ENCODE results near the gene CCNY. TPM values are rescaled to one million over a fixed set of nuclear protein-coding genes. Genes with fewer than 3 reads are reported as not detected.

CCNY gene
- total RNA-seq, 1 experiment from 2014 or later = 62.2 TPM

DNA sequence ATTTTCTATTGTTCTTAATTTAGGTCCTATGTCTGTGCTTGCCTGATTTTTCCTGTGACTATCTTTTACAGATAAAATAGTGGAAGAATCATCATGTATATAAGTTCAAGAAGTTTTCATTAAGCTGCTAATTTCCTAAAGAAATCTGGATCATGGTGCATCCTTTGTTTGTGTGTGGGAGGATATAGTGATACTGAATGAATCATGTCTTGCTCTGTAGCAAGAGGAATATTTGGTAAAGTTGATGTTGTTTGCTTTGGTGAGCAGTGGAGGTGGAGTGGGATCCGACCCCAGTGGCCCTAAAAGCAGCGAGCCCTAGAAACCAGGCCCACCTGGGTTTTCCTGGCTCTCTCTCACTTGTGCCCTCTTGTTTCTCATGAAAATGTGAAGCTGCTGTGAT, 83.7 kb downstream of the CCNY start:
- H3K9ac ChIP-seq (ENCODE audit: low read length) = no peak overlapping the region
- no peaks in the 10 kb centered on the region for H3K27me3 ChIP-seq (ENCODE audit: insufficient read depth, low read length)
- H3K27ac ChIP-seq (ENCODE audit: low read depth, low read length) = no peak overlapping the region
- ChIA-PET CTCF (no interaction called here), RAD21 (ENCODE audit: low non-redundant PET in 1 of 2, low total read pairs in 2 of 2, uncharacterized antibody in 2 of 2, unreplicated experiment in 2 of 2) (no interaction called here), POLR2A (no interaction called here)
- no peaks in the 10 kb centered on the region for H3K9me2 ChIP-seq (ENCODE audit: insufficient read depth)
- TF ChIP-seq, protein P1, sequence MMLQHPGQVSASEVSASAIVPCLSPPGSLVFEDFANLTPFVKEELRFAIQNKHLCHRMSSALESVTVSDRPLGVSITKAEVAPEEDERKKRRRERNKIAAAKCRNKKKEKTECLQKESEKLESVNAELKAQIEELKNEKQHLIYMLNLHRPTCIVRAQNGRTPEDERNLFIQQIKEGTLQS (IDR thresholded peaks at IDR 0.05) = no peak
- no peak for TF ChIP-seq EZH2phosphoT487 (IDR thresholded peaks at IDR 0.05; ENCODE audit: borderline replicate concordance)
- TF ChIP-seq SRF (IDR thresholded peaks at IDR 0.05; ENCODE audit: low read depth) = no peak
- no peak for TF ChIP-seq JUND (IDR thresholded peaks at IDR 0.05)
- no peak for TF ChIP-seq EZH2 (IDR thresholded peaks at IDR 0.05)
- TF ChIP-seq ELF1 (IDR thresholded peaks at IDR 0.05; ENCODE audit: borderline replicate concordance, low read depth) = no peak
- TF ChIP-seq ZNF274 (IDR thresholded peaks at IDR 0.05; ENCODE audit: low read depth, low read length) = no peak
- no peak for TF ChIP-seq POLR2A (IDR thresholded peaks at IDR 0.05; ENCODE audit: borderline replicate concordance, extremely low read depth, insufficient read depth, insufficient read length)
- TF ChIP-seq, protein P2, sequence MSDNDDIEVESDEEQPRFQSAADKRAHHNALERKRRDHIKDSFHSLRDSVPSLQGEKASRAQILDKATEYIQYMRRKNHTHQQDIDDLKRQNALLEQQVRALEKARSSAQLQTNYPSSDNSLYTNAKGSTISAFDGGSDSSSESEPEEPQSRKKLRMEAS (IDR thresholded peaks at IDR 0.05) = no peak
- no peak for TF ChIP-seq SP1 (IDR thresholded peaks at IDR 0.05; ENCODE audit: low read depth)
- no peaks in the 10 kb centered on the region for H4K20me1 ChIP-seq (ENCODE audit: insufficient read depth)
- no peaks in the 10 kb centered on the region for H3K9me3 ChIP-seq (ENCODE audit: control insufficient read depth in 1 of 2, insufficient read depth in 1 of 2, low read depth in 1 of 2, low read length in 2 of 2)
- no peaks in the 10 kb centered on the region for H3K36me3 ChIP-seq (ENCODE audit: control insufficient read depth in 1 of 2, insufficient read depth in 2 of 2, low read length in 2 of 2)
- DNase-seq (ENCODE audit: low read depth, low spot score) (no peak), ATAC-seq (no peak)
- peaks cover 17 to 27% of the 10 kb centered on the region in 2 experiments for H3K4me1 ChIP-seq (ENCODE audit: control insufficient read depth in 1 of 2, insufficient read depth in 2 of 2, low read length in 2 of 2)
- peaks cover 87% of the 10 kb centered on the region for H3K79me2 ChIP-seq (ENCODE audit: insufficient read depth, low read length)
- H3K4me2 ChIP-seq (ENCODE audit: low read length) = no peak overlapping the region
- no TSS peak for BruUV-seq (replicated peaks)
- H3K4me3 ChIP-seq (replicated peaks in 1 of 2; ENCODE audit: low read depth in 1 of 2, low read length in 2 of 2) = no peak overlapping the region
- no peak overlapping the region for H2AFZ ChIP-seq (ENCODE audit: low read depth, low read length, poor library complexity, severe bottlenecking)
- intact Hi-C loops (cut with micrococcal nuclease) = no loop called here

DNA sequence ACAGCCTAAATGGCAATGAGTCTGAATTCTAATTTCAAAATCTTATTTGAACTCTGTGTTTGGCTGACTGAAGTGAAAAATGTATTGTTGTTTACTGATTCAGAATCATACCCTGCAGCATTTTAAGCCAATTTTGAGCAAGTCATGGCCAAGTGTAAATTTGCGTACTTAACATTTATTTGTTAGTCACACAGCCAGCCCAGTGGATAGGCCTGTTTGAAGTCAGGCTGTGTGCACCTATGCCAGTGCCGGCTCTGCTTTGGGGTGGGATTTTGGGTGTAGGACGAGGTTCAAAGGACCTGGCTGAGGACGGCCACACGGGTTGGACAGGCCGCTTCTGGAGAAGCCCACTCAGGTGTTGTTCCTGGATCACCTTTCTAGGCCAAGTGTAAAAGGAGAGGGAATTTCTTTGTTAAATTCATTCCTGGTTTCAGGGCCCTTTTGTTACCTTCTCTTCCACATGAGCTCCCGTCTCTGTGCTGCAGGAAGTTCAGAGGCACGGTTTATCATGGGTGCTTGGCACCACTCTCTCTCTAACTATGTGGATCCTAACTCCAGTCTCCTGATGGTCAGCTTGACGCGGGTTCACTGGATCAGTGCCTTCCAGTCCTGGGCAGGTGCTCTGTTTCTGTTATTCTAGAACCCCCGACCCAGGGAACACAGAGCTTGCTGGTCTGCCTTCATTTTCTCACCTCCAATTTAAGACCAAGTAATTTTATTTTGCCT, 84.7 kb downstream of the CCNY start:
- Histone ChIP-seq H3K27me3 (ENCODE audit: insufficient read depth, low read length) (no peaks in the 10 kb centered on the region), H3K79me2 (ENCODE audit: insufficient read depth, low read length) (peaks cover 83% of the 10 kb centered on the region), H2AFZ (ENCODE audit: low read depth, low read length, poor library complexity, severe bottlenecking) (no peak overlapping the region), H3K4me1 (ENCODE audit: control insufficient read depth in 1 of 2, insufficient read depth in 2 of 2, low read length in 2 of 2) (peaks cover 17 to 27% of the 10 kb centered on the region in 2 experiments), H3K9me3 (ENCODE audit: control insufficient read depth in 1 of 2, insufficient read depth in 1 of 2, low read depth in 1 of 2, low read length in 2 of 2) (no peaks in the 10 kb centered on the region), H3K27ac (ENCODE audit: low read depth, low read length) (peak overlapping the region; percentile 58; the same call in 1 of the 2 replicates), H3K4me2 (ENCODE audit: low read length) (peak overlapping the region; percentile 66), H4K20me1 (ENCODE audit: insufficient read depth) (no peaks in the 10 kb centered on the region), H3K4me3 (replicated peaks in 1 of 2; ENCODE audit: low read depth in 1 of 2, low read length in 2 of 2) (peak overlapping the region in 1 of 2 experiments; percentile 5; a peak in 2 of 4 replicates), H3K36me3 (ENCODE audit: control insufficient read depth in 1 of 2, insufficient read depth in 2 of 2, low read length in 2 of 2) (no peaks in the 10 kb centered on the region), H3K9ac (ENCODE audit: low read length) (peak overlapping the region; percentile 25), H3K9me2 (ENCODE audit: insufficient read depth) (no peaks in the 10 kb centered on the region)
- RAD21 ChIA-PET (ENCODE audit: low non-redundant PET in 1 of 2, low total read pairs in 2 of 2, uncharacterized antibody in 2 of 2, unreplicated experiment in 2 of 2) = no interaction called here
- DNase-seq (ENCODE audit: low read depth, low spot score) (no peak), ATAC-seq (peak; percentile 56)
- CTCF ChIA-PET = interaction anchor here (1.1 kb wide), 1 partner anchor 142 kb away, joined by 3 read pairs; no protein-coding TSS in a partner anchor
- intact Hi-C loops (cut with micrococcal nuclease) = no loop called here
- TF ChIP-seq TCF7L2 (IDR thresholded peaks at IDR 0.05; ENCODE audit: borderline replicate concordance, extremely low read depth, insufficient read depth, insufficient read length) = no peak
- no peak for TF ChIP-seq POLR2A (IDR thresholded peaks at IDR 0.05; ENCODE audit: borderline replicate concordance, extremely low read depth, insufficient read depth, insufficient read length)
- TF ChIP-seq, protein P1 (IDR thresholded peaks at IDR 0.05) = no peak
- TF ChIP-seq CBX3 (IDR thresholded peaks at IDR 0.05; ENCODE audit: low read depth) = no peak
- POLR2A ChIA-PET = no interaction called here
- no TSS peak for BruUV-seq (replicated peaks)

Data from HCT116 (cell line).